CMK (cell line): ENCODE results near the gene PLB1.

Experiments
- DNase-seq: peaks from one replicate; pipeline ENCODE4 v3.0.0-alpha.2; 2010; ENCODE audit warnings: low read depth

PLB1 gene

DNA sequence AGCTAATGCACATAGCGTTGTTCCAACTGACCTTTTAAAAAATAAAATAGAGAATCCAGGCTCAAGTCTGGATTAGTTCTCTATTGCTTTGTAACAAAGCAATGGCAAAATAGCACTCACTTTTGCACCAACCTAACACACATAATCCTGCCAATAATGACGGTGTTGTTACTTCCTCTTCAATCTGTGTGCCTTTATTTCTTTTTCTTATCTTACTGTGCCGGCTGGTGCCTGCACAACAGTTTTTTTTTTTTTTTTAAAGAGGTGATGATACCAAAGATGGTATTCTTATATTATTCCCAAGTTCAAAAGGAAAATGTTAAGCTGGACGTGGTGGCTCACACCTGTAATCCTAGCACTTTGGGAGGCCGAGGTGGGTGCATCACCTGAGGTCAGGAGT lies 3.4 kb downstream of the PLB1 start:
- DNase-seq = no peak

- DNase-seq = no peak
These were observed 9.5 kb downstream of the PLB1 start for GRCh38 chr2:28505361-28505760.

DNA sequence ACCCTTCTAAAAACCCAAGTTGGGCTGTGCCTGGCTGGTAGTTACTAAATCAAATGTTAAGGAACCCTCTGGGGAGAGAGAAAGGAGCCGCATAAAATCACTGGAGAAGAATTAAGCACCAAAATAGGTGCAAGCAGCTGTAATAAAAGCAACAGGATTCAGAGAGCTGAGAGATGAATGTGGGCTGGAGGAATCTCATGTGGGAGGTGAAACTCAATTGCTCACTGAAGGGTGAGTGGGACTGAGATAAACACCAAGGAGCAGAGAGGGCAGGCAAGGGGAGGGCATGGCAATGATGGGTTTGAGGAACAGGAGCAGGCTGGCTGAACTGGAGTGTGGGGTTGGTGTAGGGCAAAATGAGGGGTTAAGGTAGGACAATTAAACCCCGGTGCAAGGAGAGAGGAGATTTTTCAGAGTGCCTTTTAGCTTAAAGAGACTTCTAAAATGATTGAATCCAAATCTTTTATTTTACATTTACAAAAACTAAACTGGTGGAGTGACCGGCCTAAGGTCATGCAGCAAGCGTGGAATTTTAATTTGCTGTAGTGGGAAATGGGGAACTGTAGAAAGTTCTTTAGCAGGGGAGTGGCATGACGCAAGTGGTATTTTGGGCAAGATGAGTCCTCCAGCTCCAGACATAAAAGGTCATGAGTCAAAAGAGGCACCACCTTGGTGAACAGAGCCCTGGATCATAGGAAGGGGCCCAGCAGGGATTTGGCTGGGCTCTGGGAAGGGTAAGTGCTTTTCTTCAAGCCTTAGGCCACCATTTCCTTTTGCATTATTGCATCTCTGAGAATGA lies 10.5 kb downstream of the PLB1 start:
- DNase-seq = no peak

DNA sequence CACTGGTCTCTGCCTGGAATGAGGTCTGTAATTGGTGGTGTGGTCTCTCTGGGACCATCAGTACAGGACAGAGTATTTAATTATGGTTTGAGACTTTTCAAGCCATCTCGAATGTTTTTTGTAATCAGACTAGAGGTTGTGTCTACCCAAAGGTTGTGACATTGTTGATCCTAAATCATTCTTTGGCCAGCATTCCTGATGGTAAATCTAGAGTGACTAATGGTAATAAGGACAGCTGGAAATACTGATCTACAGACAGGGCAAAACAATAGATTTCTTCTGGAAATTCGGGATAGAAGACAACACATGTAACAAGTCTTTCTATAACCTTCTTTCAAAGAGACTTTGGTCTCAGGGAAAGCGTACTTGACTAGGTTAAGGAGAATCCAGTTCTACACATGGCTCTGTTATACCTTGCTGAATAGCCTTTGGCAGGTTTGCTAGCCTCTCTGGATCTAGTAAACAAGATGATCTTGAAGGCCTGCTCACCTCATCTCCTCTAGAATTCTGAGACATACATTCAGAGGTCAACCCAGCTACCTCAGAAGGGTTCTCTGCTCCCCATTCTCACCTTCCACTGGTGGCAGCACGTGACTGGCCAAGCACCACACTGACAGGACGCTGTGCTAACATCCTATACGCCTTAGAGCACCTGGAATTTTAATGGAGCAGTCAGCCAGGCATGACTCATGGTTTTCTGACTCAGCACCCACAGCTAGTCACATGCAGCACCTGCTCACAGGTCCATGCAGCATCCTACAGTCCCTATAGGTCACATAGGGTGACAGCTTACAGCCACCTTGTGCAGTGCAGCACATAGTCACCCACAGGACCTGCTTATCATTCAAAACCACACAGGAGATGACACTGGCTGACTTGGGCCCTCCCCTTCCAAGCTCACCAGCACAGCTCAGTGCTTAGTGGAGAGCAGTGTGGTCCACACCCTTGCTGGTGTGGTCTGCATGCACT lies 12.2 kb downstream of the PLB1 start:
- DNase-seq = no peak

GRCh38 chr2:28509361-28509760 lies 13.5 kb downstream of the PLB1 start:
- no peak for DNase-seq

GRCh38 chr2:28510184-28510583 lies 14.3 kb downstream of the PLB1 start:
- DNase-seq = no peak

- DNase-seq = no peak
These were observed 16.2 kb downstream of the PLB1 start for GRCh38 chr2:28511871-28512606.

DNA sequence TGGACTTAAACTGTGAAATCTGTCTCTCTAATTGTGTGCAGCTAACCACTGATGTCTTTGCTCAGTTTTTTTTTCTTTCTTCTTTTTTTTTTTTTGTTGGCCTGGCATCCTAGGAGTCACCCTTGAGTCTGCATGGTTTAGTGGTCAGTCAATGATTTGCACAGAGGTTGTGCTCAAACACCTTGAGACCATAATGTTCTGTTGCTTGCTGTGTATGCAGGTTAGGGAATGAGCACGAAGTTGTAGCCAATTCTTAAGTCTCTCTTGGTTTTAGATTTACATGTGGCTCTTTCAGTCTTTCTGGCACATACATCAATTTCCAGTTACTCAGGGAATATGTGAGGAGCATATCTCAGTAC lies 16.7 kb downstream of the PLB1 start:
- DNase-seq = no peak

GRCh38 chr2:28513097-28513496 lies 17.2 kb downstream of the PLB1 start:
- no peak for DNase-seq

DNA sequence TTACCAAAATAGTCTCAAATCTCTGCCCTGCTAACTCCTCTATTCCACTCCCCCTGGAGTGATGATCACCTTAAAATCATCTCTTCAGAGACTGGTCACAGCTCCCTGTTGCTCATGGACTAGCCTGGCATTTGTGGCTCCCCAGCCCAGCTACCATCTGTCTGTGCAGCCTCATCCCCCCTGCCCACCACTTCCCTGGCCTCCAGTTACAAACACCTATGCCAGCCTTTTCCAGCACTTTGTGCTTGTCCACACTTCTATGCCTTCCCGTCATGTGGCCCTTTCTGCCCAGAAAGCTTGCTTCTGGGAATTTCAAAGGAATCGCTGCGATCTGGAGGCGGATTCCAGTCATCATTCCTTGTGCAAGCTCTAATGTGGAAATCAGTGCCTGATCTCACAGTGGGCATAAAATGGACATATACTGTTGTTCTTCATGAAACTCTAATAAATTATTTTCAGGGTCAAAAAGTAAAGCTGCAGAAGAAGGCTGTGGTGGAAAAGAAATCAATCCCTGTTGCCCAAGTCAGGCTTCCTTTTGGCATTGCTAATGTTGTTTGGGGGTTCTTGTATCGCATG lies 19.4 kb downstream of the PLB1 start:
- DNase-seq = no peak

DNA sequence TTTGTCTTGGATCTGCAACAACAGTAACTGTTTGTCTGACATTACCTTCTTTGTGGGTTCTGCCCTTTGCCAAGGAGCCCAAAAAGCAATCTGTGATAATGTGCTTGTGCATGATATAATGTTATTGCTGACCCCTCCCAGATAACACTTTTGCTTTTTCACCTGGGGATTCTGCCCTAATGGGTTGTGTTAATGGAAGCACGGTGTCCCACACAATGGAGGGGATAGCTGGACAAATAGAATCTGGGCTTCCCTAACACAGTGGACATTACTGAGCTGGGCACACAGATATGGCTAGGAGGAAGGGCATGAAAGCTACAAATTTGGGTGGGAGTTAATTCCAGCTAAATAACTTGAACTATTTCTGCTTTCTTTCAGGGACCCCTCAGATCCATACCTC lies 20.6 kb downstream of the PLB1 start:
- DNase-seq = no peak

DNA sequence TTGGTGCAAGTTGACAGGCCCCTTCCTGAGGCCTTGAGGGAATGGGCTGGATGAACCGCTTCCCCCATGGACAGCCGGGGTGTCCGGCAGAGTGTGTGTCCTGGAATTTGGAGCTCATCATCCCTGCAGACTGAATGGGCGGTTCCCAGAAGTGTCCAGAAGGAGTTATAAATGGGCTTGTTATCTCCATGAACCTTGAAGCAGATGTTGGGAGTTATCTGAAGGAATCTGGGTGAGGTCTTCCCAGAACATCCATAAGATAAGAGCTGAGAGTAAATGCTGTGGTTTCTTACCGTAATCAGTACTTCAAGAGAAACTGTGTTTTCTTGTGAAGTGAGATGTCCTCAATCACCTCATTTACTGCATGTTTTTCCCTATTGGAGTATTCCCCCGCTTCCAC lies 21.1 kb downstream of the PLB1 start:
- peak; percentile 47 for DNase-seq

DNA sequence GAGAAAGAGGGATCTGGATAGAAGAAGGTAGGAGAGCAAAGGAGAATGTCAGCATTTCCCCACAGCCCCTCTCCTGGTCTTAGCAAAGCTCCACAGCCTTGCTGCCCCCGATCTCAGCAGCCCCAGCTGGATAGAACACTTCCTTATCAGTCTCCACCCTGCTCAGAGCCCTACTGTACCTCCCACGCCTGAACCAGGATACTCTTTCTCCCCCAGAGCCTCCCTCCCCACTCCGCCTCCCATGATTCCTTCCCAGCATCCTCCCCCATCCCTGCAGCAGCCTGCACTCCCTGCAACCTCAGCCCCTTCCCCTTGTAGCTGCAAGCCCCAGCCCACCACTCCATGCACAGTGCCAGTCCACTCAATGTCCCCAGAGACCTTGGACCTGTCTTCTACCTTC lies 25.8 kb downstream of the PLB1 start:
- peak; percentile 68 for DNase-seq

GRCh38 chr2:28522481-28522880 lies 26.6 kb downstream of the PLB1 start:
- DNase-seq = no peak

GRCh38 chr2:28523902-28524301 lies 28.0 kb downstream of the PLB1 start:
- no peak for DNase-seq

DNA sequence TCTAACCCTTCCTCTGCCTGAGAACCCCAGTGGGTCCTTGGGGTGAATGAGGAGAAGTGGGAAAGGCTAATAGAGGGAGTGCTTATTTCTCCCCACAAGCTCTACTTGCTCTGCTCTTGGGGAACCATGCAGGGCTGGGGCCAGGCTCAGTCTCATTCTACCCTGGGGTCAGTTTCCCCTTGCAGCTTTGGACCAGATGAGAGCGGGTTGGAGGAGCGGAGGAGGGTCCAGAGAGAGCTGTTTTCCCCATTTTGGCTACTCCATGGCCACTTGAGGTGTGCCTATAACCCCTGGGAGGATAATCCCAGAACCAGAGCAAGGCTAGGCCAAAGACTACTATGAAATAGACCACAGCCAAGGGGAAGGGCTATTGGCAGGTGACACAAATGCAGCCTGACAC lies 29.6 kb downstream of the PLB1 start:
- DNase-seq = no peak

DNA sequence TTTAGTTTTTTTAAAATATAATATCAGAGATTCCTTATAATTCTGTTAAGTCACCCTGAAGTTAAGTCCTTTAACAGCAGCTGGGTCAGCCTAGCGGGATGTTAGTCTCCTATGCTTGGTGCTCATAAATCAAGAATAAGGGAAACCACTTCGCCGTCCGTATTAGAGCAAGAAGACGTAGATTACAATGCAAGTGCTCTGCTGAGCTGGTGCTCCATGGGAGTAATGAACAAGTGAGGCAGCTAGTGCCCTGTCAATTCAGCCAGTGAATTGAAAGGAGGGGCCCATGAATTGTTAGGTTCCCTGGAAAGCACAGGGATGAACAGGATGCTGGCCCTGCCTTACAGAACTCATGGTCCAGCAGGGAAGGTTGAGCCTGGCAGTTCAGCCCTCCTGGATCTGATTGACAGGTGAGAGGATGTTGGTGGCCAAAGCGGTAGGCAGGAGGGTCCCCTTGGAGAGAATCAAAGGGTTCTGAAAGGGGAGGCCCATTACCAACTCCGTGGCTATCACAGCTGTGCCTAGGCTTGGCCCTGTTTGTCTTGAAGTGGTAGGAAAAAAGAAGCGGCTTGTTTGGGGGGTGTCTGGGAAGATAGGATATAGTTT lies 30.8 kb downstream of the PLB1 start:
- DNase-seq = no peak

DNA sequence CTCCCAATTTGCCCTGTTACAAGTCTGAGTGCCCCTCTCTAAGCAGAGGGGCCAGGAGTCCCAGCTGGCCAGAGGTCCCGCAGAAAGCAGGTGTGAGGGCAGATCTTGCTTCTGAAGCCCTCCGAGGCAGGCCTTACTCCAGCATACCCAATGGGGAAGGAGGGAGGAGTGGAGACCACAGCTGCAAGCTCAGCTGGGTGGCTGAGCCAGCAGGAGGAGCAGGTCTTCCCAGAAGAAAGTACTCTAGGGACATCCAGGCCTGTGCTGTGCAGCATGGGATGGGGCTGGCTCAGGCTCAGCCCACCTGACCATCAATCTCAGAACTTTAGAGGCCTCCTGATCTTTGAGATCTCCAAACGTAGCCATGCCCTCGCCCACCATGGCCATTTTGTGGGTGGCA lies 31.3 kb downstream of the PLB1 start:
- no peak for DNase-seq

- no peak for DNase-seq
These were observed 32.3 kb downstream of the PLB1 start for GRCh38 chr2:28528206-28528605.

- no peak for DNase-seq
These were observed 34.9 kb downstream of the PLB1 start for GRCh38 chr2:28530782-28531181.

DNA sequence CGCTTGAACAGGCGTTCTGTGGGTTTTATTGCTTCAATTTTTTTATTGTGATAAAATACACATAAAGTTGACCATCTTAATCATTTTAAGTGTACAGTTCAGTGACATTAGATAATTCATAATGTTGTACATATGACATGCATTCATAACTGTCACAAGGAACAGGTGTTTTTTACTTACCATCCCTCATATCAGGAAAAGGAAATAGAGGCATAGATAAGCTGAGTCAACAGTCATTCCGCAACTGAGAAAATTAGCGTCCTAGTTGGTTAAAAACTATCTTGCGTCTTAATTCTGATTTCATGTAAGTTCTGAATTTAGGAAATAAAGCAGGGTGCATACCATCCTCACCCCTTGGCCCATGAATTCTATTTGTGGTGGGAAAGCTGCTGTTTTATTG lies 36.5 kb downstream of the PLB1 start:
- DNase-seq = no peak
